ENCODE results near the gene AMN. TPM values are rescaled to one million over a fixed set of nuclear protein-coding genes. Genes with fewer than 3 reads are reported as not detected.

Gene AMN
- total and polyA plus RNA-seq, 8 donors = 1.3 to 781 (median 13.8) TPM

DNA sequence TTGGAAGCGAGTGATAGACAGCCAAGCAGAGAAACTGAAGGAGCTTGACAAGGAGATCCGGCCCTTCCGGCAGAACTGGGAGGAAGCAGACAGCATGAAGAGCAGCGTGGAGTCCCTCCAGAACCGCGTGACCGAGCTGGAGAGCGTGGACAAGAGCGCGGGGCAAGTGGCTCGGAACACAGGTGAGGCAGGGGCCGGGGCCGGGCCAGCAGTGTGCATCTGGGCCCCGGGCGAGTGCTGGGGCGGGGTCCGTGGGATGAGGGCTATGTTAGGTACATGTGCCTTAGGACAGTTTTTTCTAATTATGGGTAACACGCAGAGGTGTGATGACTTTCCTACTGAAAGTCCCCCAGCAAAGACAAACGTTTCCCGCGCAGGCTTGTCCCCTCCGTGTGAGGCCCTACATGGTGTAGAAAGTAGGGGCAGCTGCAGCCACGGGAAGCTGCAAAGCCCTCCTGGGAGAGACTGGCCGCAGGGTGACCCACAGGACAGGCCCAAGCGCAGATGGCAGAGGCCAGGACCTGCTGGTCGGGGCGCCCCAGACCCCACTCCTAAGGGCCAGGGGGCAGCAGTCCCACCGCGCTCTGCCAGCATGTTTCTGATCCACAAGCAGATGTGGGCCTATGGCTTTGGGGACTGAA, 19.1 kb upstream of the AMN start:
- H3K4me1 ChIP-seq = no peaks in the 10 kb centered on the region
- WGBS, 5 donors = 91 to 98% (median 93%) methylated on average over 28 to 29 of the region's 29 CpGs
- TF ChIP-seq, protein P1, sequence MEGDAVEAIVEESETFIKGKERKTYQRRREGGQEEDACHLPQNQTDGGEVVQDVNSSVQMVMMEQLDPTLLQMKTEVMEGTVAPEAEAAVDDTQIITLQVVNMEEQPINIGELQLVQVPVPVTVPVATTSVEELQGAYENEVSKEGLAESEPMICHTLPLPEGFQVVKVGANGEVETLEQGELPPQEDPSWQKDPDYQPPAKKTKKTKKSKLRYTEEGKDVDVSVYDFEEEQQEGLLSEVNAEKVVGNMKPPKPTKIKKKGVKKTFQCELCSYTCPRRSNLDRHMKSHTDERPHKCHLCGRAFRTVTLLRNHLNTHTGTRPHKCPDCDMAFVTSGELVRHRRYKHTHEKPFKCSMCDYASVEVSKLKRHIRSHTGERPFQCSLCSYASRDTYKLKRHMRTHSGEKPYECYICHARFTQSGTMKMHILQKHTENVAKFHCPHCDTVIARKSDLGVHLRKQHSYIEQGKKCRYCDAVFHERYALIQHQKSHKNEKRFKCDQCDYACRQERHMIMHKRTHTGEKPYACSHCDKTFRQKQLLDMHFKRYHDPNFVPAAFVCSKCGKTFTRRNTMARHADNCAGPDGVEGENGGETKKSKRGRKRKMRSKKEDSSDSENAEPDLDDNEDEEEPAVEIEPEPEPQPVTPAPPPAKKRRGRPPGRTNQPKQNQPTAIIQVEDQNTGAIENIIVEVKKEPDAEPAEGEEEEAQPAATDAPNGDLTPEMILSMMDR (IDR thresholded peaks at IDR 0.05) = no peak
- no peak for TF ChIP-seq EP300 (IDR thresholded peaks at IDR 0.05)
- TF ChIP-seq POLR2AphosphoS5 (IDR thresholded peaks at IDR 0.05) = no peak
- no peak for TF ChIP-seq POLR2A (IDR thresholded peaks at IDR 0.05)
- no peaks in the 10 kb centered on the region for H3K9me3 ChIP-seq
- DNase-seq = no peak
- H3K36me3 ChIP-seq = peaks cover 19 to 73% (median 66%) of the 10 kb centered on the region in 4 donors
- H3K27ac ChIP-seq = no peak overlapping the region
- H3K4me3 ChIP-seq = no peak overlapping the region
- intact Hi-C loops (cut with DNase I; ENCODE audit: low total_unique reads) = no loop called here
- no peaks in the 10 kb centered on the region for H3K27me3 ChIP-seq

DNA sequence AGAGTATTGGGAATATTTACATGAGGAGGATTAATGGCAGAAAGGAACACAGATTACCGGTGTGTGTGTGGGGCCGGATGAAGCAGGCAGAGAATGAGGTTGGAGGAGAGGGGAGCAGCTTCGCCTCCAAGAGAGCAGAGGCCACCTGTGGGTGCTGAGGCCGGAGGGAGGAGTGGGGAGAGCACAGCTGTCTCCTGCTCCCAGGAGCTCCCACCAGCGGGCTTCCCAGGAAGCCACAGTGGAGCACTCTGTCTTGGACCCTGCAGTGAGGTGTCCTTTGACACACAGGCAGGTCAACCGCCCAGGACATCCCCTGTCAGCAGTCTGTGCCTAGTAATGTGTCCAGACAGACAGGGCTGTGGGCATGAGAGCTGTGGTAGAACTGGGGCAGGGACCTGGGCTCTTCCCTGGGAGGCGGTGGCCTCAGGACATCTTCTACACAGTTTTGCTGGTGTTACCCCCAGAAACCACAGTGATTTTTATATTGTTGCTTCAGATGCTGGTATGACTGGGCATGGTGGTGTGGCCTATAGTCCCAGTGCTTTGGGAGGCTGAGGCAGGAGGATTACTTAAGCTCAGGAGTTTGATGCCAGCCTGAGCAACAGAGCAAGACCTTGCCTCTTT, 18.5 kb upstream of the AMN start:
- DNase-seq = no peak
- Histone ChIP-seq H3K27me3 (no peaks in the 10 kb centered on the region), H3K4me3 (no peak overlapping the region), H3K27ac (no peak overlapping the region), H3K4me1 (no peaks in the 10 kb centered on the region), H3K9me3 (no peaks in the 10 kb centered on the region), H3K36me3 (peaks cover 19 to 70% (median 60%) of the 10 kb centered on the region in 4 donors)
- TF ChIP-seq EP300 (IDR thresholded peaks at IDR 0.05) (no peak), POLR2A (IDR thresholded peaks at IDR 0.05) (no peak)
- TF ChIP-seq, protein P1 (IDR thresholded peaks at IDR 0.05) = no peak
- WGBS, 5 donors = 92 to 97% (median 95%) methylated on average over 5 to 7 of the region's 7 CpGs
- intact Hi-C loops (cut with DNase I; ENCODE audit: low total_unique reads) = no loop called here

GRCh38 chr14:102905116-102906108, 17.1 kb upstream of the AMN start:
- Histone ChIP-seq H3K27me3 (no peaks in the 10 kb centered on the region), H3K9me3 (no peaks in the 10 kb centered on the region), H3K4me1 (no peaks in the 10 kb centered on the region), H3K4me3 (no peak overlapping the region), H3K36me3 (peaks cover 19 to 62% (median 53%) of the 10 kb centered on the region in 4 donors), H3K27ac (no peak overlapping the region)
- TF ChIP-seq POLR2AphosphoS5 (IDR thresholded peaks at IDR 0.05) (no peak), EP300 (IDR thresholded peaks at IDR 0.05) (no peak), POLR2A (IDR thresholded peaks at IDR 0.05) (no peak)
- TF ChIP-seq, protein P1 (IDR thresholded peaks at IDR 0.05) = no peak
- DNase-seq = no peak
- intact Hi-C loops (cut with DNase I; ENCODE audit: low total_unique reads) = no loop called here
- 95 to 97% (median 96%) methylated on average over 37 to 38 of the region's 38 CpGs for WGBS, 5 donors

GRCh38 chr14:102906616-102907302, 15.7 kb upstream of the AMN start:
- 93 to 97% (median 96%) methylated on average over 23 to 30 of the region's 30 CpGs for WGBS, 5 donors
- Histone ChIP-seq H3K4me3 (no peak overlapping the region), H3K9me3 (no peaks in the 10 kb centered on the region), H3K27me3 (no peaks in the 10 kb centered on the region), H3K36me3 (peaks cover 19 to 58% (median 51%) of the 10 kb centered on the region in 4 donors), H3K27ac (no peak overlapping the region), H3K4me1 (no peaks in the 10 kb centered on the region)
- DNase-seq = no peak
- TF ChIP-seq POLR2AphosphoS5 (IDR thresholded peaks at IDR 0.05) (no peak), EP300 (IDR thresholded peaks at IDR 0.05) (no peak), POLR2A (IDR thresholded peaks at IDR 0.05) (no peak)
- TF ChIP-seq, protein P1 (IDR thresholded peaks at IDR 0.05) = no peak
- intact Hi-C loops (cut with DNase I; ENCODE audit: low total_unique reads) = no loop called here
